ENCODE data around the gene SRP14. TPM values are rescaled to one million over a fixed set of nuclear protein-coding genes. Genes with fewer than 3 reads are reported as not detected.
"Not testable (repeated sequence)": the region's sequence is repeated elsewhere in the genome, so short reads cannot be mapped to it uniquely, and the experiment has no call there.

The SRP14 gene
- total and polyA plus RNA-seq, 2 donors = 374 to 522 TPM

GRCh38 chr15:40028193-40028592 is 10.8 kb downstream of the SRP14 start:
- H3K4me3 ChIP-seq (ENCODE audit: low read length in 2 of 2) = no peak overlapping the region
- no peaks in the 10 kb centered on the region for H3K9me3 ChIP-seq (ENCODE audit: control insufficient read depth in 2 of 2, insufficient read depth in 1 of 2, low read length in 1 of 2)
- no peak for DNase-seq (ENCODE audit: low read depth in 6 of 9, low spot score in 9 of 9)
- no peak overlapping the region for H3K27ac ChIP-seq (ENCODE audit: low read depth in 1 of 2, low read length in 1 of 2)
- WGBS = 96% methylated on average over 3 of the region's 3 CpGs
- no peaks in the 10 kb centered on the region for H3K4me1 ChIP-seq (ENCODE audit: control insufficient read depth in 2 of 2, insufficient read depth in 2 of 2, low read length in 2 of 2)
- no peaks in the 10 kb centered on the region for H3K27me3 ChIP-seq (ENCODE audit: control insufficient read depth in 2 of 2, insufficient read depth in 1 of 2, low read length in 1 of 2)
- H3K36me3 ChIP-seq (ENCODE audit: control insufficient read depth in 2 of 2, insufficient read depth in 2 of 2, low read length in 1 of 2) = peaks cover 14 to 51% of the 10 kb centered on the region in 2 donors

- no peak for DNase-seq (ENCODE audit: low read depth in 6 of 9, low spot score in 9 of 9)
- 81% methylated on average over 4 of the region's 4 CpGs for WGBS
- H3K4me3 ChIP-seq (ENCODE audit: low read length in 2 of 2) = no peak overlapping the region
- H3K27ac ChIP-seq (ENCODE audit: low read depth in 1 of 2, low read length in 1 of 2) = no peak overlapping the region
- peaks cover 2 to 13% of the 10 kb centered on the region in 2 donors for H3K9me3 ChIP-seq (ENCODE audit: control insufficient read depth in 2 of 2, insufficient read depth in 1 of 2, low read length in 1 of 2)
- no peaks in the 10 kb centered on the region for H3K4me1 ChIP-seq (ENCODE audit: control insufficient read depth in 2 of 2, insufficient read depth in 2 of 2, low read length in 2 of 2)
- peaks cover 31 to 34% of the 10 kb centered on the region in 2 donors for H3K36me3 ChIP-seq (ENCODE audit: control insufficient read depth in 2 of 2, insufficient read depth in 2 of 2, low read length in 1 of 2)
- no peaks in the 10 kb centered on the region for H3K27me3 ChIP-seq (ENCODE audit: control insufficient read depth in 2 of 2, insufficient read depth in 1 of 2, low read length in 1 of 2)
Measured at GRCh38 chr15:40016224-40016865, 22.6 kb downstream of the SRP14 start.

- no peak for DNase-seq (ENCODE audit: low read depth in 6 of 9, low spot score in 9 of 9)
- Histone ChIP-seq H3K4me3 (ENCODE audit: low read length in 2 of 2) (no peak overlapping the region), H3K4me1 (ENCODE audit: control insufficient read depth in 2 of 2, insufficient read depth in 2 of 2, low read length in 2 of 2) (no peaks in the 10 kb centered on the region), H3K27ac (ENCODE audit: low read depth in 1 of 2, low read length in 1 of 2) (no peak overlapping the region), H3K27me3 (ENCODE audit: control insufficient read depth in 2 of 2, insufficient read depth in 1 of 2, low read length in 1 of 2) (no peaks in the 10 kb centered on the region), H3K9me3 (ENCODE audit: control insufficient read depth in 2 of 2, insufficient read depth in 1 of 2, low read length in 1 of 2) (peaks cover 2 to 13% of the 10 kb centered on the region in 2 donors), H3K36me3 (ENCODE audit: control insufficient read depth in 2 of 2, insufficient read depth in 2 of 2, low read length in 1 of 2) (peaks cover 19 to 26% of the 10 kb centered on the region in 2 donors)
- WGBS = 98% methylated on average over 3 of the region's 3 CpGs
Measured at GRCh38 chr15:40014390-40014789, 24.6 kb downstream of the SRP14 start.

- H3K27ac ChIP-seq (ENCODE audit: low read depth in 1 of 2, low read length in 1 of 2); H3K27me3 ChIP-seq (ENCODE audit: control insufficient read depth in 2 of 2, insufficient read depth in 1 of 2, low read length in 1 of 2); DNase-seq (ENCODE audit: low read depth in 6 of 9, low spot score in 9 of 9); H3K4me1 ChIP-seq (ENCODE audit: control insufficient read depth in 2 of 2, insufficient read depth in 2 of 2, low read length in 2 of 2); H3K4me3 ChIP-seq (ENCODE audit: low read length in 2 of 2): not testable (repeated sequence)
- 99% methylated on average over 6 of the region's 6 CpGs for WGBS
- Histone ChIP-seq H3K36me3 (ENCODE audit: control insufficient read depth in 2 of 2, insufficient read depth in 2 of 2, low read length in 1 of 2) (peaks cover 25 to 28% of the 10 kb centered on the region in 2 donors), H3K9me3 (ENCODE audit: control insufficient read depth in 2 of 2, insufficient read depth in 1 of 2, low read length in 1 of 2) (peaks cover 2 to 13% of the 10 kb centered on the region in 2 donors)
Measured at GRCh38 chr15:40013372-40013771, 25.6 kb downstream of the SRP14 start.

- Histone ChIP-seq H3K4me3 (ENCODE audit: low read length in 2 of 2) (no peak overlapping the region), H3K4me1 (ENCODE audit: control insufficient read depth in 2 of 2, insufficient read depth in 2 of 2, low read length in 2 of 2) (no peaks in the 10 kb centered on the region), H3K36me3 (ENCODE audit: control insufficient read depth in 2 of 2, insufficient read depth in 2 of 2, low read length in 1 of 2) (peaks cover 30 to 34% of the 10 kb centered on the region in 2 donors), H3K9me3 (ENCODE audit: control insufficient read depth in 2 of 2, insufficient read depth in 1 of 2, low read length in 1 of 2) (peaks cover 2 to 13% of the 10 kb centered on the region in 2 donors), H3K27me3 (ENCODE audit: control insufficient read depth in 2 of 2, insufficient read depth in 1 of 2, low read length in 1 of 2) (no peaks in the 10 kb centered on the region), H3K27ac (ENCODE audit: low read depth in 1 of 2, low read length in 1 of 2) (no peak overlapping the region)
- WGBS = 98% methylated on average over 4 of the region's 4 CpGs
- no peak for DNase-seq (ENCODE audit: low read depth in 6 of 9, low spot score in 9 of 9)
Measured at GRCh38 chr15:40011303-40011702, 27.7 kb downstream of the SRP14 start.

DNA sequence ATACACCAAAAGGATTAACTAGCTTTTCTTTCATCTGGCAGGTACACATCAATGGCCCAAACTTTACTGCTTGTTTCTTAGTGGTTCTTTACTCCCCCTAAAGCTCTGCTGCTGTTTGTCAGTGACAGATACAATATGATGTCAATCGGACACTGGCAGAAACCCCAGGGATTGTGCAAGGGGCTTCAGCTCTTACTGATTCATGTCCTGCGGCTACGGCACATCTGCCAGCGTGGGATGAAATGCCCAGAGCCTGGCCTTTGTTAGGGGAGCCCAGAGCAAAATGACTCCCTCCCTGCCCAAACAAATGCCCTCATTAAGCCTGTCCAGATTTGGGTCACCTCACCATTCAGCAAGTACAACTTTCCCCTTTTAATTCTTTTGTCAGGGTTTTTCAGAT is 28.3 kb downstream of the SRP14 start:
- no peaks in the 10 kb centered on the region for H3K4me1 ChIP-seq (ENCODE audit: control insufficient read depth in 2 of 2, insufficient read depth in 2 of 2, low read length in 2 of 2)
- WGBS = 98% methylated on average over 4 of the region's 4 CpGs
- H3K36me3 ChIP-seq (ENCODE audit: control insufficient read depth in 2 of 2, insufficient read depth in 2 of 2, low read length in 1 of 2) = peaks cover 30 to 34% of the 10 kb centered on the region in 2 donors
- no peak overlapping the region for H3K27ac ChIP-seq (ENCODE audit: low read depth in 1 of 2, low read length in 1 of 2)
- no peak for DNase-seq (ENCODE audit: low read depth in 6 of 9, low spot score in 9 of 9)
- H3K9me3 ChIP-seq (ENCODE audit: control insufficient read depth in 2 of 2, insufficient read depth in 1 of 2, low read length in 1 of 2) = peaks cover 2 to 13% of the 10 kb centered on the region in 2 donors
- H3K4me3 ChIP-seq (ENCODE audit: low read length in 2 of 2) = no peak overlapping the region
- H3K27me3 ChIP-seq (ENCODE audit: control insufficient read depth in 2 of 2, insufficient read depth in 1 of 2, low read length in 1 of 2) = no peaks in the 10 kb centered on the region

DNA sequence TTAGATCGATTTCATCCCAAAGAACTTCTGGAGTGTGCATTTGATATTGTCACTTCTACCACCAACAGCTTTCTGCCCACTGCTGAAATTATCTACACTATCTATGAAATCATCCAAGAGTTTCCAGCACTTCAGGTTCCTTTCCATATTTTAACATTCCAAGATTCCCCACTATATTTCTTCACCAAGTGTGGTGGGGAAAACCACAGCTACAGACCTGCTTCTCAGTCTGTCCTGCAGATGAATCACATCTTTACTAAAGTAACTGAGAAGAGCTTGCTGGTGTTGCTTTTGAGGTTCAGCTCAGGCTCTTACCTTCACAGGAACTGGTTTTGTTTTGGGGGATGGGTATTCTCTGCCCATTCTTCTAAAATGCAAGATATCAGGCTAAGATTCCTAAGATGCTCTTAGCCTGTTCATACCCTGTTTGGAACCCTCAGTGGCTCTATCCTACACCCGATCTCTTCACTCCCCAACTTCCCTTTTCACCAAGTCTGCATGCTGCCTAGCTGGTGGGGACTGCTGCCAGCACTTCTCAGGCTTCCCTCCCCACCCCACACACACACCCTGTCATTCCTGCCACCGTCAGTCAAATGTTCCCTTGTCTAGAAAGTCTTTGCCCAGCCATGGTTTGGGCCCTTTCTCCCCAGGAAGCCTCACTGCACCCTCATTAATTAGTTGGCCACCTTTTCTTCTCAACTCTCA is 30.8 kb downstream of the SRP14 start:
- Histone ChIP-seq H3K4me1 (ENCODE audit: control insufficient read depth in 2 of 2, insufficient read depth in 2 of 2, low read length in 2 of 2) (no peaks in the 10 kb centered on the region), H3K4me3 (ENCODE audit: low read length in 2 of 2) (no peak overlapping the region), H3K9me3 (ENCODE audit: control insufficient read depth in 2 of 2, insufficient read depth in 1 of 2, low read length in 1 of 2) (peaks cover 0 to under 1% of the 10 kb centered on the region in 2 donors), H3K27ac (ENCODE audit: low read depth in 1 of 2, low read length in 1 of 2) (no peak overlapping the region), H3K36me3 (ENCODE audit: control insufficient read depth in 2 of 2, insufficient read depth in 2 of 2, low read length in 1 of 2) (peaks cover 23 to 35% of the 10 kb centered on the region in 2 donors), H3K27me3 (ENCODE audit: control insufficient read depth in 2 of 2, insufficient read depth in 1 of 2, low read length in 1 of 2) (no peaks in the 10 kb centered on the region)
- DNase-seq (ENCODE audit: low read depth in 6 of 9, low spot score in 9 of 9) = no peak
- WGBS = 97% methylated on average over 3 of the region's 3 CpGs

DNA sequence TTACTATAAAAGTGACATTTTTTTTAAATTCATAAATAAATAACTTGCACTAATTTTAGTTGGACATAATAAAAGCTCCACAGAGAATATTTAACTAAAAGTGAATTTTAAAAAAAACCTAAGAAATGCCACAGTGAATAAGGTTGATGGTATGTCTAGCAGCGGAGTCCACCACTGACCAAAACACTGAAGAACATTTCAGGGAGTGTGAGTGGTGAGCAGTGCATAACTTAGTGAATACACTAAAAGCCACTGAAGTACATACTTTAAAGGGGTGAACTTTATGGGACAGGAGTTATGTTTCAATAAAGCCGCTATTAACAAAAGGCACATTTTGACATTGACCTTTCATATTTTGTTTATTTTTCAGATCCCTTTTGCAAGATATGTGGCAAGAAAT is 32.3 kb downstream of the SRP14 start:
- DNase-seq (ENCODE audit: low read depth in 6 of 9, low spot score in 9 of 9) = no peak
- H3K9me3 ChIP-seq (ENCODE audit: control insufficient read depth in 2 of 2, insufficient read depth in 1 of 2, low read length in 1 of 2) = no peaks in the 10 kb centered on the region
- peaks cover 26 to 32% of the 10 kb centered on the region in 2 donors for H3K36me3 ChIP-seq (ENCODE audit: control insufficient read depth in 2 of 2, insufficient read depth in 2 of 2, low read length in 1 of 2)
- no peak overlapping the region for H3K27ac ChIP-seq (ENCODE audit: low read depth in 1 of 2, low read length in 1 of 2)
- WGBS = over 99% methylated on average over 2 of the region's 2 CpGs
- no peaks in the 10 kb centered on the region for H3K27me3 ChIP-seq (ENCODE audit: control insufficient read depth in 2 of 2, insufficient read depth in 1 of 2, low read length in 1 of 2)
- no peak overlapping the region for H3K4me3 ChIP-seq (ENCODE audit: low read length in 2 of 2)
- no peaks in the 10 kb centered on the region for H3K4me1 ChIP-seq (ENCODE audit: control insufficient read depth in 2 of 2, insufficient read depth in 2 of 2, low read length in 2 of 2)

DNA sequence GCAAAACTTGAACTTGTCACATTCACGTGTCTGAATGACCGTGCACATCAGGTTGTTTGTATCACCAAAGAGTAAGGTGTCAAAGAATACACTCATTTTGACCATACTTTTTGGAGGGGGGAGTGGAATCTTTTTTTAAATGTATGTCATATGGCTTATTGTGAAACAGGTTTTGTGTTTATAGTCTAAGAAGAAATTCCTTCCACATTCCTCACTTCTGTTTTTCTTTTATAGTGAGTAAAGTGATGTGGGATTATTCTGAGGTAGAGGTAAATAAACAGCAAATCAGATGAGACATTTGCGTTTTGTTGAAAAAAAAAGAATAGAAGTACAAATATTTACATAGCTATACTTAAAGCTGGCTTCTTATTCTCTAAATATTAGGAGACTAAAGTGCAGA is 33.0 kb downstream of the SRP14 start:
- no peak for DNase-seq (ENCODE audit: low read depth in 6 of 9, low spot score in 9 of 9)
- Histone ChIP-seq H3K36me3 (ENCODE audit: control insufficient read depth in 2 of 2, insufficient read depth in 2 of 2, low read length in 1 of 2) (peaks cover 24 to 28% of the 10 kb centered on the region in 2 donors), H3K9me3 (ENCODE audit: control insufficient read depth in 2 of 2, insufficient read depth in 1 of 2, low read length in 1 of 2) (no peaks in the 10 kb centered on the region), H3K27ac (ENCODE audit: low read depth in 1 of 2, low read length in 1 of 2) (no peak overlapping the region), H3K4me1 (ENCODE audit: control insufficient read depth in 2 of 2, insufficient read depth in 2 of 2, low read length in 2 of 2) (no peaks in the 10 kb centered on the region), H3K4me3 (ENCODE audit: low read length in 2 of 2) (no peak overlapping the region), H3K27me3 (ENCODE audit: control insufficient read depth in 2 of 2, insufficient read depth in 1 of 2, low read length in 1 of 2) (no peaks in the 10 kb centered on the region)
- WGBS = 99% methylated on average over 3 of the region's 3 CpGs

Measured in thymus (tissue), 11 donors.